ENCODE data around the gene MARCHF4.
"Not testable (repeated sequence)": the region's sequence is repeated elsewhere in the genome, so short reads cannot be mapped to it uniquely, and the experiment has no call there.

Gene MARCHF4

DNA sequence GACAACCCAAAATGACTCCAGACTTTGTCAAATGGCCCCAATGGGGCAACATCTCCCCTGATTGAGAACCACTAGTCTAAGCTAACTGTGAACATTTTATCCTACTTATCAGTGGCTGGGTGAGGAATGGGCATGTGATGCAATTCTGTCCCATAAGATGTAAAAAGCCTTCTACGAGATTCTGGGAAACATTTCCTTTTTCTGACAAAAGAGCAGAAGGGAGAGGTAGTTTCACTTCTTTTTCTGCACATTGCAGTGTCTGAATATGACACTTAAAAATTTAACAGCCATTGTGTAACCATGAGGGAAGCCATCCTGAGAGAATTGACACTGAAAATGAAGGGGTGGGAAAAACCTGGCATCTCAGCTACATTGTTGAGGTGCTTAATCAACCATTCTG, 17.3 kb upstream of the MARCHF4 start:
- no peak for DNase-seq

DNA sequence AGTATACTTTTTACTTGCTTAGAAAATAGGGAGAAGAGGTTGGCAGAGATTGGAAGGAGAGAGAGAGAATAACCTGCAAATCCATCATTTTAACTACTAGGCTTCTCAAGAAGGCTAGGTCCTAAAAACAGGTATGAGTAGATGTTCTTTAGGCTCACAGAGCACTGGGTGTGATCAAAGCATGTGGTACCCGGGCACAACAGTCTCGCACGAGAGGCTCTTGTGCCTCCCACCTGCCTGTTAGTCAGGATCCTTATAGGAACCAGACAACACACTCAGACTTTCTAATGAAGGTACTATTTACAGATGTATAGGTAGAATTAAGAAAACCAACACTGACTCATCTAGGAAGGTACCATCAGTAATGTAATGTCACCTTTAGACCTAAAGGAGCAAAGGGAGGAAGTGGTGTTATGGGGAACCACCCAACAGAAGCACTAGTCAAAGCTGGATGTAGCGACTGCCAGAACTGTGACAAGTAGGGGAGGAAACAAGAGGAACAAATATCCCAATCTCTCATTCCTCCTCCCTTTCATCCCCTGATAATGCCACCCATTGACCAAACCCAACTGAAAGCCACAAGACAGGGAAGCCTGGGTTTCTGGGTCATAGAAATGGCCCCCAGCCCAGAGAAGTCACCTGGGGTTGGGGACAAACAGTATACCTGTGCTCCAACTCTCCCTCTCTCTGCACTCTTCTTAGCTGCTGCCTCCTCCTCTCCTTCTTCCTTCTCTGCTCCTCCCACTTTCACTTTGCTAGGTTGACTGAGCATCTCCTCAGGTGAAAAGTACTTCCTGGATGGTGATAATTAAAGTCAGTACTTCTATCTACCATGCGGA, 16.0 kb upstream of the MARCHF4 start:
- DNase-seq, result peak; percentile 18

DNA sequence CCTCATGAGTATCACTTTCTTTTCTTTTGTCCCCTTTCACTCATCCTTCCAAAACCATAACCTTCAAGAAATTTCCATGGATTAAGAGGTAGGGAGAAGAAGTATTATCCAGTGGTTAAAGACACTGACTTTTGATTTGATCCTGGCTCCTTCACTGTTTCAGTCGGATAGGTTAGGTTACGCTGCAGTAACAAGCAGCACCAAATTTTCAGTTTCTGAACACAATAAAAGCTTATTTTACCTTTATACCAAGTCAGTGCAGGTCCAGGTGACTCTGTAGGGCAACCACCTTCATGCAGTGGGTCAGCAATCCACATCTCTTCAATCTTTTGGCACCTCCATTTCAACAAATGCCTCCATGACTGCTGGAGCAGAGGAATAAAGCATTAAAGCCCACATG, 15.0 kb upstream of the MARCHF4 start:
- DNase-seq, result no peak

DNA sequence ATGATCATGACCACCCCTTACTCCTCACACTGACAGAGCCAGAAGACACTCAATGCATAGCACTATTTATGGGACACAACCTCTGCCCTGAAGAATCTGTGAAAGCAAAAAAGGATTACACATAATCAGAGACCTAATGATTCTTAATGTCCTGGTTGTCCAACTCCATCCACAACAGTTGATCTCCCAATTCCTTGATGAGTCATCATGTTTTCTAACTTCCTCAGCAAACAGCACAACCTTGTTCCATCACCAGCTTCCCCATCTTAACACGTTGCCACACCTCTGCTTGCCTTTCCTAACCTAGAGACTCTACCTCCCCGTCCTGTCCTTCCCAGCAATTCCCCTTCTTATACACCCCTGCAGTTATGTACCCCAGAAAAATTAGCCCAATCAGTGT, 13.2 kb upstream of the MARCHF4 start:
- no peak for DNase-seq

DNA sequence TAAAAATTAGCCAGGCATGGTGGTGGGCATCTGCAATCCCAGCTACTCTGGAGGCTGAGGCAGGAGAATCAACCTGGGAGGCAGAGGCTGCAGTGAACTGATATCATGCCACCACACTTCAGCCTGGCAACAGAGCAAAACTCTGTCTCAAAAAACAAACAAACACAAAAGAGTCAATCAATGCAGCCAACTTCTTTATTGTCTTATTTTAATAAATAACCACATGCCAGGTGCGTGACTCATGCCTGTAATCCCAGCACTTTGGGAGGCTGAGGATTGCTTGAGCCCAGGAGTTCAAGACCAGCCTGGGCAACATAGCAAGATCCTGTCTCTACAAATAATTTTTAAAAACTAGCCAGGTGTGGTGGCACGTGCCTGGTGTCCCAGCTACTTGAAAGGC, 12.1 kb upstream of the MARCHF4 start:
- DNase-seq, result not testable (repeated sequence)

DNA sequence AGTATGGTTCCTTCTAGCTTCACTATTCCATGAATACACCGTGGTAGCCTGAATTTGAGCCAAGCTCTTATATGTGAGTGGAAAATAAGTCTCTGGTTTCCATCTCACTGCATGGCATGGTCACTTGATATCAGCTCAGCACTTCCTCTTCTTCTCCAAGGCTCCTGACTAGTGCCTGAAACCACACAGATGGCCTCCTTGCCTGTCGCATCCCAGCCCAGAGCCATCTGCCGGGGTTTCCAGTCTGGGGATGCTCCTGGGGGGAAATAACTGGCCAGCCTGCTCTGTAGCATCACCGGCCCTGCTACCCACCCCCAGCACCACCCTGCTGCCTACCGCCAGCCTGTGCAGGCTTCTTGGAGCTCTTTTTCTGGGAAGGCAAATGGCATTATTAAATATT, 7.7 kb upstream of the MARCHF4 start:
- no peak for DNase-seq

DNA sequence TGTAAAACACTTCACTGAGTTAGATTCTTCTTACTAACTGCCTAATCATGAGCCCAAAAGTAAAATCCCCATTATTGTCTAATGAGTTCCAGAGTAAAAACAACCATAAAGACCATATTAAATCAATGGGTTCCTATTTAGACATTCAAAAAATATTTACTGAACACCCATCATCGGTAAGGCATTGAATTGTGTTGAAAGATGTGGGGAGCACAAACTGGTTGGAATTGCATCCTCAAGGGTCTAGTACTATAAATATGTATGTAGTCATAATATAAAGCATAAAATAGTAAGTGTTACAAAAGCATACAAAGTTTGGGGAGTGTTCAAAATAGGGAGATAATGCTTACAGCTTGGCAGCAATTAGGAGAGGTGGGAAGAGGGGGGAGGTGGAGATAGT, 3.0 kb upstream of the MARCHF4 start:
- DNase-seq, result no peak

DNA sequence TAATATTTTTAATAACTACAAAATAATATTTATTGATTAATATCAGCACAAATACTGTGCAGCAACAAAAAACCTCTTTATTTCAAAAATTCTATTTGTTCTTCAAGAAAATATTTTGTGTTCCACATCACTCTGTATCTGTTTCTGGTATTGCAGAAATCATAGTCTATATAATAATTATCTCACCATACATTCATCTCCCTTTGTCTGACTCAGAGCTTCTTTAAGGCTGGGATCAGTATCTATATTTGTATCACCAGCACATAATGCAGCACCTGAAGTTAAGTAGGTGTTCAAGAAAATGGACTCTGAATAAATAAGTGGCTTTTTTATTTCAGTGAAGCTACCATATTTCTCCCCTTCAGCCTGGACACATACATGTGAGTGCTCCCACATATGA, 1.6 kb upstream of the MARCHF4 start:
- no peak for DNase-seq

DNA sequence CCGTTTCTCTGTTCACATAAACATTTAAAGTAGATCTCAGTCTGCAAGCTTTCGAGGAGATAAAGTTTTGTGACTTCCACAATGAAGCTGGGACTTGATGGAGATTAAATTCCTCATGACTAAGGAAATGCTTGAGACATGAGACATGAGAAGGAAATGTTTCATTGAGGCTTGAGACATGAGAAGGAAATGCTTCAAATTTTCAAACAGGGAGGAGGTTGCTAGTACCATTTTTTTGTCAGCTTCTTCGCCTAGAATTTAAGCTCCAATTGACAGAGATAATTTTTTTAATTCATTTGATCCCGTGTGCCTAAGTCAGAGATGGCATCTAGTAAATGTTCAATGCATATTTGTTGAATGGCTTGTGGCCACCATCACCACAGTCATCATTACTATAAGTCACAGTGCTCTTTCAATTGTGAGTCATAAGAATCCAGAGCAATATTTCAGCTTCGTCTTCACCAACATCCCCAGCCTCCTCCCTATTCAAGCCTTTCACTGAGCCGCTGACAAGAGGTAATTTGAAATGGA, 543 bp upstream of the MARCHF4 start:
- DNase-seq, result no peak

DNA sequence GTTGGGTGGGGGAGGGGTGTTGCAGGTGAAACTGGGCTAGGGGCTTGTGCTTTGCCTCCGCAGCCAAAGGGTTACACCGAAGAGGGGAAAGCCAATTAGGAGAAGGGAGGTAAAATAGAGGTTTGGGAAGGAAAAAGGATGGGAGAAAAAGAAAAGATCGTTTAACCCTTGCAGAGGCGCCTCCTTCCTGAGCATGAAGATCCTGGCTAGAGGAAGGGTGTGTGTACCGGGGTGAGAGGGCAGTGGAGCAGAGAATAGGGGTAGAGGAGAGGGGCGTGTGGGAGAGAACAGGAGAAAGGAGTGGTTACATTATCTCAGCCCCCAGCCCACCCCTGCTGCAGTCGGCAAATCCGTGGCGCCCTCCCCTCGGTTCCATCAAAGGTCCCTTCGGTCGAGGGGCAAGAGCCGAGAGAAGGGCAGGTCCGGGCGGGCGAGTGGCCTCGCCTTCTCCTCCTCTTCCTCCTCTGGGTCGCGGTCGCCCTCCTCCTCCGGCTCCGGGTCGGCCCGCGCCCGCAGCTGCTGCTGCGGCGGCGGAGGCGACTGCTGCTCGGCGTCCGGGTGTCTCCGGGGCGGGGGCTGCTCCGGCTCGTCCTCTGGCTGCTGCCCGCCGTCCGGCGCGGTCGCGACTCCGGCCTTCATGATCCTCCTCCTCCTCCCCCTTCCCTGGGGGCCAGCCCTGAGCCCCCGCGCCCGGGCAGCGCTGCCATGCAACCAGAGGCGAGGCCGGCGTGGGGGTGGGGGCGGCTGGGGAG, 1.1 kb downstream of the MARCHF4 start:
- no peak for DNase-seq

DNA sequence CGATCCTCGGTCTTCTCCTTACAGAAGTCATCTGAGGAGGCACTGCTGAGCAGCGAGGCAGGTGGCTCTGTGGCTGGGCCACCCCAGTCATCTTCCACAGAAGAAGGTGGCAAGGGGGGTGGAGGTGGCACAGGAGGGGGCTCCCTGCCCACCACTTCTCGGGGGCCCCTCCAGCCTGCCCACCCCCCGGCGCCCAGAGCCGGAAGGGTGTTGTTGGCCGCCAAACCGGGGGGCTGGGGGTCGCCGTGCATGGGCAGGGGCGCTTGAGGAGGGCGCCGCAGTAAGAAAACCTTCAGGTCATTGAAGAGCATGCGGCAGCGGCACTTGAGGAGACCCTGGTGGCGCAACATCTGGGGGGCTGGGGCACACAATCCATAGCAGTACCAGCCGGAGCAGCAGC, 2.5 kb downstream of the MARCHF4 start:
- DNase-seq, result no peak

DNA sequence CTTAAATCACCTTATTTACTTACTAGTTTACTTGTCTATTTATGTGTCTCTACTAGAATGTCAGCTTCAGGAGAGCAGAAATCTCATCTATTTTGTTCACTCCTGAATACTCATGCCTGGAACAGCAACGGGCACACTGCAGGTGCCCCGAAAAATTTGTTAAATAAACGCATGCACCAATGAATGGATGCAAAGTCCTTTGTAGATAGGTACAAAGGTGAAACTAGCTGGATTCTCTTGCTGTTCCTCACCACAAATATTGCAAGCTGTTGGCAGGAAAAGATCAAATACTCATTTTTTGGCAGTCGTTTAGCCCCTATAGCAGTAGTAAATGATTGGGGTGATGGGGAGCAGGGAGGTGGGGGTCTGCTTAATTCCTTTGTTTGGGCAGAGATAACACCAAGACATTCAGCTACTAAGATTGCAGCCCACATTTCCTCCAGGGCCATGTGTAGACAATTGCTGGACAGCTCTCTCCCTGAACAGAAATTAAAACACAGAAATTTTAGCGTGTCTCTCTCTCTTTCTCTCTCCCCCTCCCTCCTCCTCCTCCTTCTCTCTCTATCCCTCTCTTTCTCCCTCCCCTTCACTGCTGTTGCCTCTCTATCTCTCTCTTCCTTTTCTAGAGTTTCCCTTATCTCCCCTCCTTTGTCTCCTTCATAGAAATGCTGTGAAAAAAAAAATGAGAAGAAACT, 5.4 kb downstream of the MARCHF4 start:
- no peak for DNase-seq

DNA sequence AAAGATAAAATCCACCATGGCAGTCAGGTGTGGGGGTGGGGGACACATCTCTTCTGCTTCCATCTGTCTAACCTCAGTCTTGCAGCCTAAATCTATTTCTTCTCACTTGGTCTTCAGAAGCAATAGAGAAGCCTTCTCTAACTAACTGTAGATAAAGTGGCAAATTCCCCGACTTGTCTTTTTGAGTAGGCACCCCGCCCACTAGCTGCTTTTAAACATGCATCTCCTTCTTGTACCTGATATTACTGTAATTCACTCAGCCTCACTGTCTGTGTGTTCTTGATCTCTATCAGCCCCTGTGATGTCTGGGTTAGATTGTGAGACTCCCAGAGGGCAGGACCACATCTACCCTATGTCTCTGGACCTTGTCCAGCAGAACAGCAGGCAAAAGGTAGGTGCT, 6.8 kb downstream of the MARCHF4 start:
- DNase-seq, result no peak

DNA sequence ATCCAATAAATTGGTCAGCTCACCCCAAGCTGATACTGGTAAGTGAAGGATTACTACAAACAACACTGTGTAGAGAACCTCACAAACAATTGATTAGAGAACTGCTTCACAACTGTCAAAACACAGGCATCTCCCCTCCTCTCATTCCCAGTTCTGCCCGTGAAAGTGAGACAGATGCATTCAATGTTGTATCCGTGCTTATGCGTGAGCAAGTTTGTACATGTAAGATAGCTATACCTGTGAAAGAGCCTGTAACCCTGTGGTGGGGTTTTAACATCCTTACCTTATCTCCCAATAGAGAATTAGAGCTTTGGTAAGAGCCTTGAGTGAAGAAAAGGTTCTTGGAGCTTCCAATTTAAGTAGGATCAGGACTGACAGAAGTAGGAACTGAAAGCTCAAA, 9.1 kb downstream of the MARCHF4 start:
- no peak for DNase-seq

DNA sequence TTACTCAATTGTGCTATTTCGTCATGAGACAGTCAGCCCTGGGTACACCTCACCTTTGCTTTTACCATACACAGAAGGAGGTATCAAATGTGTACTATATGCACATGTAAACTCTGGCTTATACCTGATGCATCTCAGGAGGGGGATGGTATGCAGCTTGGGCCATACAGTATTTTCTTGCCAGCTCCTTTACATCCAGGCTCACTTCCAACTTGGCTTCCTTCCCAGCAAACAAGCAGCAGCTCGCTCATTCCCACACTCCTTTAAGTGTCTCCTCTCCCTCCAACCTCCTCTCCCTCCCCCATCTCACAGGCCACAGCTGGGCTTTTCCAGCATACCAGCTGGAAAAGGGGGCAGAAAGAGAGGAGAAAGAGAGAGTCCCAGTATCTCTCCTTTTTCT, 9.6 kb downstream of the MARCHF4 start:
- DNase-seq, result no peak

DNA sequence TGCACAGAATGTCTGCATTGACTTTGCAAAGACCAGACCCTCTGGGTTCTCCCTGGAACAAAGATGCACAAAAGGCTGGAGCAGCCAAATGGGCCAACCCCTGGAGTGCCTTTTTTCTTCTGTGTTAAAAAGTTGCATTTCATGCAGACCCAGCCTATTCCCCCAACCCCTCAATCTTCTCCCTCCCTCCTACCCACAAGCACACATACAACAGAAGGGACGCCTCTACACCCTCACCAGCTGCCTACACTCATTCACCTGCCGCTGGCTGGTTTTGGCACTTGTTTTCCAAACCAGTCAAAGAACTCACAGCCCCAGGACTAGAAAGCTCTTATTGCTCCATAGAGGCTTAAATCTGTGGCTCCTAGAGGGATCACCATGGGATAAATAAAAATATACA, 16.6 kb downstream of the MARCHF4 start:
- no peak for DNase-seq

DNA sequence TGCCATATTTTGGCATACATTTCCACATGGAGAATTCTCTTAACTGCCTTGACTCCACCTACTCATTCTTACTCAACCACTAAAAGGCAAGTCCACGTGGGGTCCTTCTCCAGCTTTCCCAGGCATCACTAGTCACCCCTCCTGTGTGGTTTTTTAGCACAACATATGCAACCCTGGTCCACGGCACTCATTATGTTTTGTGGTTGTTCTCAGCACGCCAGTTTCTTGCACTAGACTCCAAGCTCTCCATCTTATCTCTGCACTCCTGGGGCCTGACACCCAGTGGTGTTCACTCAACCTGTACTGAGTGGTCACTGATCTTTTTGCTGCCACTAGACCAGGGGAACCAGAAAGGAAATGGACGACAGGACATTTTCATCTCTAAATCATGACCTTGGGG, 18.0 kb downstream of the MARCHF4 start:
- no peak for DNase-seq

DNA sequence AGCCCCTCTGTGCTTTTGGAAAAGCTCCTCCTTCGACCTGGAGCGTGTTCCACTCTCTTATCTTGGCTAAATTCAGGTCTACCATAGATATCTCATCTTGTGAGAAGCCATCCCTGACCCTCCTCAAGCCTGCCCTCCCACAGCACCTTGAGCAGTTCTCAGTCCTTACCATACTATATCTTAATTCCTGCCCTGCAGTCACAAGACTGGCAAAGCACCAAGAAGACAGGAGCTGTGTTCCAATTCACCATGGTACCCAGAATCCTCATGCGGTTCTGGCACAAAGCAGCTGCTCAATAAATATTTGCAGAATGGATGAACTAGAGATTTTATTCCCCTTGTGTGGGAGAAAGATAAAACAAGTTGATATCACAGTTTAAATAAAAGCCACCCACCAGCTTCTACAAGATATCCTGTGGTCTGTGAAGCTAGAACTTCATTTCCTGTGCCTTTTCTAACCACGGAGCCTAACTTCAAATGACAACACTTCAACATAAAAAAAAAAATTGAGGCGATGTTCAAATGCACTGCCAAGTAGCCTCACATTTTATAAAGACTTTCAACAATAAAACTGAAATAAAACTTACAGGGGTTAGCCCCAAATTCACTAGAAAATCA, 19.5 kb downstream of the MARCHF4 start:
- DNase-seq, result no peak

DNA sequence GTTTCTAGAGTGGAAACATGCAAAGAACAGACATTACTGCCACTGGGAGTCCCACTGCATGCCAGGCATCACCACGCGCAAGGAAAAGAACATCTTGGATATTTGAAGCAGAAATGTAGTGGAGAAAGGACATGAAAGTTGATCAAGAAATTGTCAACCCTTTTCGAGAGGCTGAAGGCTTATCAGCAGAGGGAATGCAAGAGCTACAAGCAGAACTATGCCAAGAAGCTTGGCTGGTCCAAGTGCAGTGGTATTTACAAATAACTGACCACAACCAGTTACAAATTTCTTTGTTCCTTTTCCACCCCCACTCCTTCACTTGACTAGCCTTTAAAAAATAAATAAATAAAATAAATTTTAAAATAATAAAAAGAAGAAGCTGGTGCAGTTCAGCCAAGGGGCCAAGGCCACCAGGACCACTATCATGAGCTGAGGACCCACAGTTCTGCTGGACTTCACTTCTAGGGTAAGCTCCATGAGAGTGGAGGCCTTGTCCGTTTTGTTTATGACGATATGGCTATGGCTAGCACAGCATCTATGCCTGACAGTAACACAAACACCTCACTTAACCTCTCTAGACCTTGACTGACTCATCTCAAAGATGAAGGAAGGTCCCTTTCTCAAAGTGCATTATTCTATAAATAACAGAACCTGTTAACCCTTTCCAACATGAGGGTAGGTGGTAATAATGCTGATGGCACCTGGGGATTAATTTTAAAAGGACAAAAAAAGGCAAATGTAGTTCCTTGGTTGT, 20.9 kb downstream of the MARCHF4 start:
- DNase-seq, result no peak

DNA sequence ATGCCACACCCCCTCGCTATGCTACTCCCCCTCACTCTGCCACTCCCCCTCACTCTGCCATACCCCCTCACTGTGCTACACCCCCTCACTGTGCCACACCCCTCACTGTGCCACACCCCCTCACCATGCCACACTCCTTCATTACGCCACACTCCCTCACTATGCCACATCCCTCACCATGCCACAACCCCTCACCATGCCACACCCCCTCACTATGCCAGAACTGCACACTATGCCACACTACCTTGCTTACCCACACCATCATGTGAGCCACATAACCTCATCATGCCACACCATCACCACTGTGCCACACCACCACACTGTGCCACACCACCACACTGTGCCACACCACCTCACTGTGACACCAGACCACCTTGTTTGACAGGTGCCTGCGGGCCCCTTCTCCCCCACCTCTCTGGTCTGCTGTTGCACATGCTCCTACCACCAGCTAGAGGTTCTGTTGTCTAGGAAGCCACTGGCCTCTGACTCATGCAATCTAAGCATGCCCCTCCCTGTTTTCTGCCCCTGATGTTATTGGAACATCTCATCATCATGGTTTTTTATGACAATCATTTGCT, 22.0 kb downstream of the MARCHF4 start:
- DNase-seq, result no peak

DNA sequence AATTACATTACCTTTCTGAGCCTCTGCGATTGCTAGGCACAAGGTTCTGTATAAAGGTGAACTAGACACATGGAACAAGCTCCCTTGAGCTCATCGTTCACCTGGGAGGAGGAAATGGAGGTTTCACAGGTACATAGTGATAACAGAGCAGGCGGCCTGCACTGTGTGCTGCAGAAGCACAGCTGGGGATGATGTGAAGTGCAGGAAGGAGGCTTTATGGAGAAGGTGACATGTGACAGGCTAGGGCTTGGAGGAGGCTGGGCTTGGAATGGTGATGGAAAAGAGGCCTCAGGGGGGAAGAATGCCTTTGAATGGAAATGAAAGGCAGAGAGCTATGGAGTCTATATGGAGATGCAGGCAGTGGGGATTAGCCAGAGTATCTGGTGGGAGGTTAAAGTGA, 22.9 kb downstream of the MARCHF4 start:
- no peak for DNase-seq

DNA sequence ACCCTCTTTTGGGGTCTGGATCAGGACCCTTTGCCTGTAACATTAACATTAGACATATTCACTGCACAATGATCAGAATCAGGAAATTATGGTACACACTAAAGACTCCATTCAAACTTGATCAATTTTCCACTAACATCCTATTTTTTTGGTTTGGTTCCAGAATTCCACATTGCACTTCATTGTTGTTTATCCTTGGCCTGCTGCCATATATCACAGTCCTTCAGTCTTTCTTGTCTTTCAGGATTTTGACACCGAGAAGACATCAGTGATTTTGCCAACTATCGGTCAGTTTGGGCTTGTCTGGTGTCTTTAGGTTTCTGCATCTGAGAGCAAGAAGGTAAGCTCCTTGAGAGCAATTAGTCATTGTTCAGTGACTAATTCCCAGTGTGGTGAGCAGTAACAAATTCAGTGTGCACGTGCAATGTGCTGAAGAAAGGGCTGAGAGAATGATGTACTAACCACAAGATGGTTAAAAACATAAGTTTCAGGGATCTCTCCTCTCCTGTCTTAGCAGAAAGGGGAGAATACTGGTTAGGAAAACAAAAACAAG, 23.5 kb downstream of the MARCHF4 start:
- no peak for DNase-seq
